GM23338 (cell line): ENCODE results near the gene DIDO1. TPM values are rescaled to one million over a fixed set of nuclear protein-coding genes. Genes with fewer than 3 reads are reported as not detected.

ENCODE experiments used
- ATAC-seq: fragments of 200-7000 bp; cut with Tn5 transposase; 3 replicates; pipeline ENCODE4 v1.9.1; 2020
- DNase-seq: peaks from one replicate; pipeline ENCODE4 v3.0.0-alpha.2; 2015; ENCODE audit warnings: low spot score
- H2AFZ ChIP-seq: fragments of 200-600 bp; sonication (generic); 2 replicates; pipeline ENCODE4 v1.8.0; 2016; ENCODE audit warnings: antibody characterized with exemption, mild to moderate bottlenecking, moderate library complexity
- H3F3A ChIP-seq: fragments of 200-600 bp; sonication (generic); replicated peaks from 2 replicates; pipeline ENCODE4 v1.8.0; 2017; ENCODE audit warnings: antibody characterized with exemption, mixed run types, low read depth
- H3K27ac ChIP-seq: fragments of 200-600 bp; sonication (generic); 2 replicates; pipeline ENCODE4 v1.6.1; 2016; ENCODE audit warnings: low read depth
- H3K27me3 ChIP-seq: fragments of 200-600 bp; sonication (generic); 2 replicates; pipeline ENCODE4 v1.8.0; 2016; ENCODE audit warnings: mild to moderate bottlenecking, mixed run types, moderate library complexity; ENCODE audit not compliant: insufficient read depth
- H3K36me3 ChIP-seq: fragments of 200-600 bp; sonication (generic); 2 replicates; pipeline ENCODE4 v1.8.0; 2016; ENCODE audit warnings: mild to moderate bottlenecking; ENCODE audit not compliant: insufficient read depth
- H3K4me1 ChIP-seq: fragments of 200-600 bp; sonication (generic); 2 replicates; pipeline ENCODE4 v1.8.0; 2016; ENCODE audit warnings: mild to moderate bottlenecking, moderate library complexity; ENCODE audit not compliant: insufficient read depth
- H3K4me2 ChIP-seq: fragments of 200-600 bp; sonication (generic); 2 replicates; pipeline ENCODE4 v1.7.1; 2017; ENCODE audit warnings: mixed run types
- H3K4me3 ChIP-seq: fragments of 200-600 bp; sonication (generic); 2 replicates; pipeline ENCODE4 v1.6.1; 2016; ENCODE audit warnings: mixed run types
- H3K79me2 ChIP-seq: fragments of 200-600 bp; sonication (generic); replicated peaks from 2 replicates; pipeline ENCODE4 v1.8.0; 2017; ENCODE audit warnings: mild to moderate bottlenecking; ENCODE audit not compliant: insufficient read depth
- H3K9me2 ChIP-seq: fragments of 200-600 bp; sonication (generic); 2 replicates; pipeline ENCODE4 v1.8.0; 2017; ENCODE audit not compliant: insufficient read depth
- H4K20me1 ChIP-seq: fragments of 200-600 bp; sonication (generic); replicated peaks from 2 replicates; pipeline ENCODE4 v1.8.0; 2017; ENCODE audit warnings: mild to moderate bottlenecking; ENCODE audit not compliant: insufficient read depth
- H3K27ac Mint-ChIP-seq: 2 replicates; pipeline ENCODE4 v1.8.0; 2020; ENCODE audit warnings: inconsistent platforms, mild to moderate bottlenecking, moderate library complexity, mixed read lengths
- H3K27me3 Mint-ChIP-seq: 3 replicates; pipeline ENCODE4 v1.8.0; 2022; ENCODE audit warnings: low read depth, mild to moderate bottlenecking, moderate library complexity, mixed read lengths, inconsistent platforms; ENCODE audit not compliant: insufficient read depth, poor library complexity
- H3K36me3 Mint-ChIP-seq: 3 replicates; pipeline ENCODE4 v1.8.0; 2021; ENCODE audit warnings: low read depth, mild to moderate bottlenecking, inconsistent platforms, moderate library complexity, mixed read lengths
- H3K4me1 Mint-ChIP-seq: 3 replicates; pipeline ENCODE4 v1.8.0; 2020; ENCODE audit warnings: mild to moderate bottlenecking, inconsistent platforms, mixed read lengths
- H3K4me3 Mint-ChIP-seq: 3 replicates; pipeline ENCODE4 v1.8.0; 2021; ENCODE audit warnings: moderate library complexity, mild to moderate bottlenecking, inconsistent platforms, mixed read lengths
- H3K9me3 Mint-ChIP-seq: 3 replicates; pipeline ENCODE4 v1.8.0; 2020; ENCODE audit warnings: moderate library complexity, mild to moderate bottlenecking, inconsistent platforms, mixed read lengths
- CREB1 ChIP-seq: fragments of 250-450 bp; sonication (Bioruptor Pico); IDR thresholded peaks from 2 replicates; pipeline ENCODE4 v1.5.0; 2020; ENCODE audit warnings: low read depth, mild to moderate bottlenecking, moderate library complexity
- EZH2 ChIP-seq: fragments of 200-600 bp; sonication (generic); IDR thresholded peaks from one replicate; pipeline ENCODE4 v1.8.0; 2017; ENCODE audit warnings: antibody characterized with exemption, mild to moderate bottlenecking, low read depth; ENCODE audit not compliant: unreplicated experiment
- EZH2phosphoT487 ChIP-seq: fragments of 200-600 bp; sonication (generic); IDR thresholded peaks from one replicate; pipeline ENCODE4 v1.8.1; 2018; ENCODE audit warnings: antibody characterized with exemption; ENCODE audit not compliant: unreplicated experiment
- JUNB ChIP-seq: IDR thresholded peaks from one replicate; pipeline ENCODE4 v1.6.1; 2016; ENCODE audit warnings: antibody characterized with exemption; ENCODE audit not compliant: unreplicated experiment
- NANOG ChIP-seq: IDR thresholded peaks from 2 replicates; pipeline ENCODE4 v1.6.1; 2016; ENCODE audit warnings: antibody characterized with exemption, borderline replicate concordance
- POLR2AphosphoS5 ChIP-seq: IDR thresholded peaks from 2 replicates; pipeline ENCODE4 v1.6.1; 2016; ENCODE audit warnings: antibody characterized with exemption, low read depth
- STAT1 ChIP-seq: IDR thresholded peaks from one replicate; pipeline ENCODE4 v1.6.1; 2016; ENCODE audit warnings: antibody characterized with exemption; ENCODE audit not compliant: unreplicated experiment
- ZNF114 ChIP-seq: fragments of 250-450 bp; sonication (Bioruptor Pico); IDR thresholded peaks from 2 replicates; pipeline ENCODE4 v1.5.0; 2020; ENCODE audit warnings: mild to moderate bottlenecking, moderate library complexity
- ZNF331 ChIP-seq: fragments of 250-450 bp; sonication (Bioruptor Pico); IDR thresholded peaks from 2 replicates; pipeline ENCODE4 v1.5.0; 2020; ENCODE audit warnings: low read depth, mild to moderate bottlenecking, moderate library complexity
- polyA plus RNA-seq: library from polyadenylated mRNA; unstranded; fragments of >200 nt; fragmentation: Nextera tagmentation; extraction: Ambion mirVana; gene quantifications from 2 replicates; pipeline ENCODE4 v1.2.1, GENCODE V29; 2016
- total RNA-seq: library from RNA; depleted of rRNA; stranded (reverse); fragments of >200 nt; shearing (Covaris generic); gene quantifications from 2 replicates; pipeline ENCODE4 v1.2.3, GENCODE V29; 2014
- TF ChIP-seq, protein P1 (sequence below), 2 experiments: fragments of 200-600 bp in 1 of 2; sonication (generic) in 1 of 2; conservative IDR thresholded peaks; 2 replicates each; pipeline versions ENCODE4 v1.5.1 to v1.6.1; 2016 to 2017; ENCODE audit warnings: antibody characterized with exemption in 2 of 2, low read depth in 2 of 2, mild to moderate bottlenecking in 2 of 2, moderate library complexity in 1 of 2
- TF ChIP-seq, protein P2 (sequence below): IDR thresholded peaks from one replicate; pipeline ENCODE4 v1.6.1; 2018; ENCODE audit warnings: antibody characterized with exemption; ENCODE audit not compliant: unreplicated experiment
- TF ChIP-seq, protein P3 (sequence below): fragments of 250-450 bp; sonication (Bioruptor Pico); IDR thresholded peaks from 2 replicates; pipeline ENCODE4 v1.5.0; 2020; ENCODE audit warnings: mild to moderate bottlenecking, moderate library complexity
- TF ChIP-seq, protein P4 (sequence below): IDR thresholded peaks from 2 replicates; pipeline ENCODE4 v1.6.1; 2016; ENCODE audit warnings: antibody characterized with exemption

The DIDO1 gene
- total and polyA plus RNA-seq, 2 experiments from 2014 or later, result 72.4 to 162 TPM

DNA sequence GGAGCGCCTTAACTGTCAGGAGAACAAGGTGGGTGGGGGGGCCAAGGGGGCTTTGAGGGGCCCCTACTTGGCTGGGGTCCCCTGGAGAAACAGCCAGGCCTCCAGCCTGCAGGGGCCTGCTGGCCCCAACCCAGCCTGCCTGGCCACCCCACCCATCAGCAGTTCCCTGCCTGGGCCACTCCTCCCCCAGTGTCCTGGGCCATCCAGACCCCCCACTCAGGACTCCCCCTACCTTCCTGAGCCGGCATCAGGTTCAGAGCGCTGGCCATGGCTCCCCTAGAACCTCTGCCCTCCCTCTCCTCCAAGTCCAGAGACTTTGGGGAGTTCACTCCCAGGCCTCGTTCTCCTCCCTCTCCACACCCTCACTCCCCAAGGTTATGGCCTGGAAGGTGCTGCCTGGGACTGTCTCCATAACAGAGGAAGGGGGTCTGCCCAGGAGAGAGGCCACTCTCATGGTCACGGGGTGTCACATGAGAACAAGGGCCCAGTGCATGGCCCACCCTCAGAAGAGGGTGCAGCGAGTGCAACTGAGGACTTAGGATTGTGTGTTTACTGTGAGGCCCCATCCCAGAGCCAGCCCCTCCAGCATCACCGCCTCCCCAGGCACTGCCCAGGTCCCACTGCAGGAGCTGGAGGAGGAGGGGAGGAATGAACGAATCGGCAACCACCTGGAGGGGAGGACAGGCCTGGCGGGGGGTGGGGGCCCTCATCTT, 32.2 kb upstream of the DIDO1 start:
- Histone ChIP-seq H4K20me1 (no peaks in the 10 kb centered on the region; the same call in 1 of the 2 replicates), H3K27ac (no peak overlapping the region), H3K4me1 (peaks cover 12% of the 10 kb centered on the region), H3F3A (0 out of 2 replicates have a peak, but pooled peaks cover 8% of the 10 kb centered on the region), H3K79me2 (peaks cover 19% of the 10 kb centered on the region), H3K4me2 (no peak overlapping the region), H3K36me3 (no peaks in the 10 kb centered on the region), H3K4me3 (no peak overlapping the region), H3K27me3 (no peaks in the 10 kb centered on the region), H2AFZ (no peak overlapping the region), H3K9me2 (no peaks in the 10 kb centered on the region)
- peaks cover 8% of the 10 kb centered on the region; the same call in 2 of the 3 replicates for H3K36me3 Mint-ChIP-seq
- peaks cover 10% of the 10 kb centered on the region for H3K27me3 Mint-ChIP-seq
- H3K4me1 Mint-ChIP-seq, result peaks cover 14% of the 10 kb centered on the region
- no peaks in the 10 kb centered on the region for H3K9me3 Mint-ChIP-seq
- TF ChIP-seq, protein P1, sequence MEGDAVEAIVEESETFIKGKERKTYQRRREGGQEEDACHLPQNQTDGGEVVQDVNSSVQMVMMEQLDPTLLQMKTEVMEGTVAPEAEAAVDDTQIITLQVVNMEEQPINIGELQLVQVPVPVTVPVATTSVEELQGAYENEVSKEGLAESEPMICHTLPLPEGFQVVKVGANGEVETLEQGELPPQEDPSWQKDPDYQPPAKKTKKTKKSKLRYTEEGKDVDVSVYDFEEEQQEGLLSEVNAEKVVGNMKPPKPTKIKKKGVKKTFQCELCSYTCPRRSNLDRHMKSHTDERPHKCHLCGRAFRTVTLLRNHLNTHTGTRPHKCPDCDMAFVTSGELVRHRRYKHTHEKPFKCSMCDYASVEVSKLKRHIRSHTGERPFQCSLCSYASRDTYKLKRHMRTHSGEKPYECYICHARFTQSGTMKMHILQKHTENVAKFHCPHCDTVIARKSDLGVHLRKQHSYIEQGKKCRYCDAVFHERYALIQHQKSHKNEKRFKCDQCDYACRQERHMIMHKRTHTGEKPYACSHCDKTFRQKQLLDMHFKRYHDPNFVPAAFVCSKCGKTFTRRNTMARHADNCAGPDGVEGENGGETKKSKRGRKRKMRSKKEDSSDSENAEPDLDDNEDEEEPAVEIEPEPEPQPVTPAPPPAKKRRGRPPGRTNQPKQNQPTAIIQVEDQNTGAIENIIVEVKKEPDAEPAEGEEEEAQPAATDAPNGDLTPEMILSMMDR (conservative IDR thresholded peaks at IDR 0.05; ENCODE audit: low read depth in 2 of 2), result no peak
- TF ChIP-seq, protein P2, sequence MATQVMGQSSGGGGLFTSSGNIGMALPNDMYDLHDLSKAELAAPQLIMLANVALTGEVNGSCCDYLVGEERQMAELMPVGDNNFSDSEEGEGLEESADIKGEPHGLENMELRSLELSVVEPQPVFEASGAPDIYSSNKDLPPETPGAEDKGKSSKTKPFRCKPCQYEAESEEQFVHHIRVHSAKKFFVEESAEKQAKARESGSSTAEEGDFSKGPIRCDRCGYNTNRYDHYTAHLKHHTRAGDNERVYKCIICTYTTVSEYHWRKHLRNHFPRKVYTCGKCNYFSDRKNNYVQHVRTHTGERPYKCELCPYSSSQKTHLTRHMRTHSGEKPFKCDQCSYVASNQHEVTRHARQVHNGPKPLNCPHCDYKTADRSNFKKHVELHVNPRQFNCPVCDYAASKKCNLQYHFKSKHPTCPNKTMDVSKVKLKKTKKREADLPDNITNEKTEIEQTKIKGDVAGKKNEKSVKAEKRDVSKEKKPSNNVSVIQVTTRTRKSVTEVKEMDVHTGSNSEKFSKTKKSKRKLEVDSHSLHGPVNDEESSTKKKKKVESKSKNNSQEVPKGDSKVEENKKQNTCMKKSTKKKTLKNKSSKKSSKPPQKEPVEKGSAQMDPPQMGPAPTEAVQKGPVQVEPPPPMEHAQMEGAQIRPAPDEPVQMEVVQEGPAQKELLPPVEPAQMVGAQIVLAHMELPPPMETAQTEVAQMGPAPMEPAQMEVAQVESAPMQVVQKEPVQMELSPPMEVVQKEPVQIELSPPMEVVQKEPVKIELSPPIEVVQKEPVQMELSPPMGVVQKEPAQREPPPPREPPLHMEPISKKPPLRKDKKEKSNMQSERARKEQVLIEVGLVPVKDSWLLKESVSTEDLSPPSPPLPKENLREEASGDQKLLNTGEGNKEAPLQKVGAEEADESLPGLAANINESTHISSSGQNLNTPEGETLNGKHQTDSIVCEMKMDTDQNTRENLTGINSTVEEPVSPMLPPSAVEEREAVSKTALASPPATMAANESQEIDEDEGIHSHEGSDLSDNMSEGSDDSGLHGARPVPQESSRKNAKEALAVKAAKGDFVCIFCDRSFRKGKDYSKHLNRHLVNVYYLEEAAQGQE, result no peak
- TF ChIP-seq CREB1 (CRISPR knock-in tag), result no peak
- no peak for TF ChIP-seq ZNF114
- no peak for TF ChIP-seq EZH2
- TF ChIP-seq EZH2phosphoT487, result no peak
- TF ChIP-seq JUNB, result no peak
- TF ChIP-seq ZNF331 (CRISPR knock-in tag), result no peak
- TF ChIP-seq, protein P3, sequence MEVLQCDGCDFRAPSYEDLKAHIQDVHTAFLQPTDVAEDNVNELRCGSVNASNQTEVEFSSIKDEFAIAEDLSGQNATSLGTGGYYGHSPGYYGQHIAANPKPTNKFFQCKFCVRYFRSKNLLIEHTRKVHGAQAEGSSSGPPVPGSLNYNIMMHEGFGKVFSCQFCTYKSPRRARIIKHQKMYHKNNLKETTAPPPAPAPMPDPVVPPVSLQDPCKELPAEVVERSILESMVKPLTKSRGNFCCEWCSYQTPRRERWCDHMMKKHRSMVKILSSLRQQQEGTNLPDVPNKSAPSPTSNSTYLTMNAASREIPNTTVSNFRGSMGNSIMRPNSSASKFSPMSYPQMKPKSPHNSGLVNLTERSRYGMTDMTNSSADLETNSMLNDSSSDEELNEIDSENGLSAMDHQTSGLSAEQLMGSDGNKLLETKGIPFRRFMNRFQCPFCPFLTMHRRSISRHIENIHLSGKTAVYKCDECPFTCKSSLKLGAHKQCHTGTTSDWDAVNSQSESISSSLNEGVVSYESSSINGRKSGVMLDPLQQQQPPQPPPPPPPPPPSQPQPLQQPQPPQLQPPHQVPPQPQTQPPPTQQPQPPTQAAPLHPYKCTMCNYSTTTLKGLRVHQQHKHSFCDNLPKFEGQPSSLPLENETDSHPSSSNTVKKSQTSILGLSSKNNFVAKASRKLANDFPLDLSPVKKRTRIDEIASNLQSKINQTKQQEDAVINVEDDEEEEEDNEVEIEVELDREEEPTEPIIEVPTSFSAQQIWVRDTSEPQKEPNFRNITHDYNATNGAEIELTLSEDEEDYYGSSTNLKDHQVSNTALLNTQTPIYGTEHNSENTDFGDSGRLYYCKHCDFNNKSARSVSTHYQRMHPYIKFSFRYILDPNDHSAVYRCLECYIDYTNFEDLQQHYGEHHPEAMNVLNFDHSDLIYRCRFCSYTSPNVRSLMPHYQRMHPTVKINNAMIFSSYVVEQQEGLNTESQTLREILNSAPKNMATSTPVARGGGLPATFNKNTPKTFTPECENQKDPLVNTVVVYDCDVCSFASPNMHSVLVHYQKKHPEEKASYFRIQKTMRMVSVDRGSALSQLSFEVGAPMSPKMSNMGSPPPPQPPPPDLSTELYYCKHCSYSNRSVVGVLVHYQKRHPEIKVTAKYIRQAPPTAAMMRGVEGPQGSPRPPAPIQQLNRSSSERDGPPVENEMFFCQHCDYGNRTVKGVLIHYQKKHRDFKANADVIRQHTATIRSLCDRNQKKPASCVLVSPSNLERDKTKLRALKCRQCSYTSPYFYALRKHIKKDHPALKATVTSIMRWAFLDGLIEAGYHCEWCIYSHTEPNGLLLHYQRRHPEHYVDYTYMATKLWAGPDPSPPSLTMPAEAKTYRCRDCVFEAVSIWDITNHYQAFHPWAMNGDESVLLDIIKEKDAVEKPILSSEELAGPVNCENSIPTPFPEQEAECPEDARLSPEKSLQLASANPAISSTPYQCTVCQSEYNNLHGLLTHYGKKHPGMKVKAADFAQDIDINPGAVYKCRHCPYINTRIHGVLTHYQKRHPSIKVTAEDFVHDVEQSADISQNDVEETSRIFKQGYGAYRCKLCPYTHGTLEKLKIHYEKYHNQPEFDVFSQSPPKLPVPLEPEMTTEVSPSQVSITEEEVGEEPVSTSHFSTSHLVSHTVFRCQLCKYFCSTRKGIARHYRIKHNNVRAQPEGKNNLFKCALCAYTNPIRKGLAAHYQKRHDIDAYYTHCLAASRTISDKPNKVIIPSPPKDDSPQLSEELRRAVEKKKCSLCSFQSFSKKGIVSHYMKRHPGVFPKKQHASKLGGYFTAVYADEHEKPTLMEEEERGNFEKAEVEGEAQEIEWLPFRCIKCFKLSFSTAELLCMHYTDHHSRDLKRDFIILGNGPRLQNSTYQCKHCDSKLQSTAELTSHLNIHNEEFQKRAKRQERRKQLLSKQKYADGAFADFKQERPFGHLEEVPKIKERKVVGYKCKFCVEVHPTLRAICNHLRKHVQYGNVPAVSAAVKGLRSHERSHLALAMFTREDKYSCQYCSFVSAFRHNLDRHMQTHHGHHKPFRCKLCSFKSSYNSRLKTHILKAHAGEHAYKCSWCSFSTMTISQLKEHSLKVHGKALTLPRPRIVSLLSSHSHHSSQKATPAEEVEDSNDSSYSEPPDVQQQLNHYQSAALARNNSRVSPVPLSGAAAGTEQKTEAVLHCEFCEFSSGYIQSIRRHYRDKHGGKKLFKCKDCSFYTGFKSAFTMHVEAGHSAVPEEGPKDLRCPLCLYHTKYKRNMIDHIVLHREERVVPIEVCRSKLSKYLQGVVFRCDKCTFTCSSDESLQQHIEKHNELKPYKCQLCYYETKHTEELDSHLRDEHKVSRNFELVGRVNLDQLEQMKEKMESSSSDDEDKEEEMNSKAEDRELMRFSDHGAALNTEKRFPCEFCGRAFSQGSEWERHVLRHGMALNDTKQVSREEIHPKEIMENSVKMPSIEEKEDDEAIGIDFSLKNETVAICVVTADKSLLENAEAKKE (CRISPR knock-in tag), result no peak
- TF ChIP-seq NANOG, result no peak
- TF ChIP-seq, protein P4, sequence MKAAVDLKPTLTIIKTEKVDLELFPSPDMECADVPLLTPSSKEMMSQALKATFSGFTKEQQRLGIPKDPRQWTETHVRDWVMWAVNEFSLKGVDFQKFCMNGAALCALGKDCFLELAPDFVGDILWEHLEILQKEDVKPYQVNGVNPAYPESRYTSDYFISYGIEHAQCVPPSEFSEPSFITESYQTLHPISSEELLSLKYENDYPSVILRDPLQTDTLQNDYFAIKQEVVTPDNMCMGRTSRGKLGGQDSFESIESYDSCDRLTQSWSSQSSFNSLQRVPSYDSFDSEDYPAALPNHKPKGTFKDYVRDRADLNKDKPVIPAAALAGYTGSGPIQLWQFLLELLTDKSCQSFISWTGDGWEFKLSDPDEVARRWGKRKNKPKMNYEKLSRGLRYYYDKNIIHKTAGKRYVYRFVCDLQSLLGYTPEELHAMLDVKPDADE, result no peak
- TF ChIP-seq STAT1, result no peak
- no peak for TF ChIP-seq POLR2AphosphoS5
- DNase-seq (no peak), ATAC-seq (no peak)
- no peak overlapping the region for H3K27ac Mint-ChIP-seq
- H3K4me3 Mint-ChIP-seq, result no peak overlapping the region
